Gastroesophageal sphincter (tissue), 3 donors: ENCODE results near the gene FCGR2B.
"Not testable (repeated sequence)": the region's sequence is repeated elsewhere in the genome, so short reads cannot be mapped to it uniquely, and the experiment has no call there.

ENCODE experiments used
- CTCF ChIP-seq, 4 experiments: fragments of 200-600 bp in 2 of 4; fragments of 450-650 bp in 2 of 4; sonication (generic) in 1 of 4; IDR thresholded peaks; one replicate each; pipeline ENCODE4 v1.5.1; 2017 to 2019; ENCODE audit warnings: antibody characterized with exemption in 4 of 4, mild to moderate bottlenecking in 2 of 4, moderate library complexity in 2 of 4
- EP300 ChIP-seq: sonication (generic); formaldehyde crosslinking; IDR thresholded peaks from one replicate; pipeline ENCODE4 v1.6.1; 2017; ENCODE audit warnings: antibody characterized with exemption, mild to moderate bottlenecking
- POLR2A ChIP-seq, 2 donors: fragments of 450-650 bp; IDR thresholded peaks; one replicate each; pipeline ENCODE4 v1.6.1; 2017; ENCODE audit warnings: antibody characterized with exemption in 2 of 2, mild to moderate bottlenecking in 2 of 2, moderate library complexity in 1 of 2
- POLR2AphosphoS5 ChIP-seq: sonication (generic); formaldehyde crosslinking; IDR thresholded peaks from one replicate; pipeline ENCODE4 v1.6.1; 2017; ENCODE audit warnings: antibody characterized with exemption

DNA sequence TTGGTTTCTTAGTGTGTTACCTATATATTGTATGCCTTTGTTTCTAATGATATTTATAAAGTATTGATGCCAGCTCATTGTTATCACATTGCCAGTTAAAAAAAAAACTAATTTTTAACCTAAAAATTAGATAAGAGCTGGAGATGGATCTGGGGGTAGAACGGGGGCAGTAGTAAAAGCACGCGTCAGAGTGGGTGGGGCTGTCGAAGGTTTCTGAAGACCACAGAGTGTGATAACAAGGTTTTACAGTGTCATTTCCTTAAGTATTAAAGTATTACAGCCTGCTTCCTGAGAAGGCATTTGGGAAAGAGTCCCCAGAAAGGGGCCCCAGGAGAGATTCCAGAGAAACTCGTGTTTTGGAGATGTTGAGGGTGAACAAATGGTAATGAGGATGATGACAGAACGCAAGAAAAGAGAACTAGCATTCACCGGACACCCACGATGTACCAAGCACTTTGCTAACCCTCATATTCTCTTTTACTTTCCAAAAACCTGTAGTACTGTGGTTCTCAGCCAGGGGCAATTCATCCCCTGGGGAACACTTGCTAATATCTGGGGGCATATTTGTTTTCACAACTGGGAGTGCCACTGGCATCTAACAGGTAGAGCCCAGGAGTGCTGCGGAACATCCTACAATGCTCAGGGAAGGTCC, 1.2 kb upstream of the FCGR2B start:
- not testable (repeated sequence) for TF ChIP-seq CTCF (IDR thresholded peaks at IDR 0.05); POLR2A (IDR thresholded peaks at IDR 0.05); EP300; POLR2AphosphoS5
